Activated naive CD8-positive, alpha-beta T cell treated with anti-CD3 and anti-CD28 coated beads, Interleukin-2, amount 50 U/mL, for 24 hours (primary cell): ENCODE measurements around the gene MME.
"Not testable (repeated sequence)": the region's sequence is repeated elsewhere in the genome, so short reads cannot be mapped to it uniquely, and the experiment has no call there.

Source experiments
- ATAC-seq: fragments of 150-1000 bp; cut with Tn5 transposase; one replicate; pipeline ENCODE4 v1.10.0; 2021
- DNase-seq: peaks from one replicate; pipeline ENCODE4 v3.0.0; 2021
- H3K27ac Mint-ChIP-seq: one replicate; pipeline ENCODE4 v1.8.0; 2021; ENCODE audit warnings: mild to moderate bottlenecking, mixed read lengths
- H3K27me3 Mint-ChIP-seq: one replicate; pipeline ENCODE4 v1.8.0; 2021; ENCODE audit warnings: mixed read lengths
- H3K36me3 Mint-ChIP-seq: one replicate; pipeline ENCODE4 v1.8.0; 2021; ENCODE audit warnings: low read depth, mixed read lengths
- H3K4me1 Mint-ChIP-seq: one replicate; pipeline ENCODE4 v1.8.0; 2021; ENCODE audit warnings: mixed read lengths
- H3K4me3 Mint-ChIP-seq: one replicate; pipeline ENCODE4 v1.8.0; 2021; ENCODE audit warnings: mild to moderate bottlenecking, moderate library complexity, mixed read lengths
- H3K9me3 Mint-ChIP-seq: one replicate; pipeline ENCODE4 v1.8.0; 2021; ENCODE audit warnings: mixed read lengths

Gene MME

GRCh38 chr3:155210736-155211135 lies 130.6 kb downstream of the MME start:
- DNase-seq (no peak), ATAC-seq (no peak)
- Mint-ChIP-seq H3K4me3 (no peak overlapping the region), H3K36me3 (no peaks in the 10 kb centered on the region), H3K4me1 (no peaks in the 10 kb centered on the region), H3K27ac (no peak overlapping the region), H3K27me3 (no peaks in the 10 kb centered on the region), H3K9me3 (no peaks in the 10 kb centered on the region)

DNA sequence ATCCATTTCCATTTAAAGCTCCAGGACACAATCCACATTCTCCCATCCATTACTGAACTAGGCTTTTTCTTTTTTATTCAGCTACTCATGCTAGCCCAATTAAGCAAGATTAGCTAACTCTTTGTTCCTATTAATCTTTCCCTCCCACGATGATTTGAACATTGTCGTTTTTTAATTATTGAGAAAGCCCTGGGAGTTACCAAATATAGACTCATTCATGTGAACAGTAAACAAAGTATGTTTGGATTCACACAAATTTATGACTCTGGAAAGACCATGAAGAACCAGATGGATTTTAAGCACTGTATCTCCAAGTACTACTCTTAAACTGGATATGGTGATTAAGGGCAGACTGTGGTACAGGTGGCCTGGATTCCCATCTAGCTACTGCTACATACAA lies 131.1 kb downstream of the MME start:
- H3K4me3 Mint-ChIP-seq = no peak overlapping the region
- peaks cover 4% of the 10 kb centered on the region for H3K9me3 Mint-ChIP-seq
- no peaks in the 10 kb centered on the region for H3K36me3 Mint-ChIP-seq
- H3K27ac Mint-ChIP-seq = no peak overlapping the region
- no peaks in the 10 kb centered on the region for H3K4me1 Mint-ChIP-seq
- no peak for DNase-seq
- ATAC-seq = no peak
- no peaks in the 10 kb centered on the region for H3K27me3 Mint-ChIP-seq

- no peak for ATAC-seq
- Mint-ChIP-seq H3K4me3 (no peak overlapping the region), H3K27ac (no peak overlapping the region), H3K9me3 (peaks cover 5% of the 10 kb centered on the region), H3K27me3 (no peaks in the 10 kb centered on the region), H3K36me3 (no peaks in the 10 kb centered on the region), H3K4me1 (no peaks in the 10 kb centered on the region)
- DNase-seq = no peak
Measured at GRCh38 chr3:155211940-155212339, 131.8 kb downstream of the MME start.

GRCh38 chr3:155216007-155216406 lies 135.9 kb downstream of the MME start:
- not testable (repeated sequence) for DNase-seq, H3K9me3 Mint-ChIP-seq, H3K27ac Mint-ChIP-seq, H3K4me1 Mint-ChIP-seq, H3K4me3 Mint-ChIP-seq, H3K36me3 Mint-ChIP-seq, ATAC-seq, H3K27me3 Mint-ChIP-seq

- Mint-ChIP-seq H3K9me3 (peaks cover 8% of the 10 kb centered on the region), H3K27ac (no peak overlapping the region), H3K36me3 (no peaks in the 10 kb centered on the region), H3K4me3 (no peak overlapping the region), H3K27me3 (no peaks in the 10 kb centered on the region), H3K4me1 (no peaks in the 10 kb centered on the region)
- no peak for DNase-seq
- no peak for ATAC-seq
Measured at GRCh38 chr3:155217591-155217990, 137.5 kb downstream of the MME start.

- DNase-seq = no peak
- Mint-ChIP-seq H3K27ac (no peak overlapping the region), H3K4me1 (no peaks in the 10 kb centered on the region), H3K27me3 (no peaks in the 10 kb centered on the region), H3K4me3 (no peak overlapping the region), H3K36me3 (no peaks in the 10 kb centered on the region), H3K9me3 (peaks cover 8% of the 10 kb centered on the region)
- ATAC-seq = no peak
Measured at GRCh38 chr3:155218462-155218861, 138.3 kb downstream of the MME start.

- Mint-ChIP-seq H3K9me3 (peaks cover 8% of the 10 kb centered on the region), H3K27ac (no peak overlapping the region), H3K4me3 (no peak overlapping the region), H3K27me3 (no peaks in the 10 kb centered on the region), H3K36me3 (no peaks in the 10 kb centered on the region), H3K4me1 (no peaks in the 10 kb centered on the region)
- ATAC-seq (no peak), DNase-seq (no peak)
Measured at GRCh38 chr3:155219106-155219505, 139.0 kb downstream of the MME start.

GRCh38 chr3:155225417-155225816 lies 145.3 kb downstream of the MME start:
- no peak overlapping the region for H3K4me3 Mint-ChIP-seq
- H3K4me1 Mint-ChIP-seq = no peaks in the 10 kb centered on the region
- ATAC-seq = no peak
- no peaks in the 10 kb centered on the region for H3K36me3 Mint-ChIP-seq
- H3K27me3 Mint-ChIP-seq = no peaks in the 10 kb centered on the region
- no peak for DNase-seq
- no peak overlapping the region for H3K27ac Mint-ChIP-seq
- H3K9me3 Mint-ChIP-seq = no peaks in the 10 kb centered on the region

DNA sequence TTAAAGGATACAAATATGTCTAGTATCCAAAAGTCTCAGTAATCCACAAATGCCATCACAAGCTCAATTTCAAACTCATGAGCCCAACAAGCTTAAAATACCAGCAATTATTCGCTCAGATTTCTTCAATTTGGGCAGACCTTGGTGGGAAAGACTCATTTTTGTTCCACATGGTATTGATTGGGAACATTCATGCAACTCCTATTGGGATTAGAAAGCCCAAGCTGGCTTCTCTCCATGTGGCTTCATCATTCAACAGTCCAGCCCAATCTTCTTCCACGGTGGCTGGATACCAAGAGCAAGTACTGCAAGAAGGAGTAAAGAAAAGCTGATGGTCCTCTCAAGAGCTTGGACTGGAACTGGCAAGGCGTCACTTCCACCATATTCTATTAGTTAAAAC lies 147.0 kb downstream of the MME start:
- Mint-ChIP-seq H3K4me3 (no peak overlapping the region), H3K9me3 (no peaks in the 10 kb centered on the region), H3K4me1 (no peaks in the 10 kb centered on the region), H3K27me3 (no peaks in the 10 kb centered on the region), H3K36me3 (no peaks in the 10 kb centered on the region), H3K27ac (no peak overlapping the region)
- no peak for DNase-seq
- no peak for ATAC-seq

- DNase-seq = no peak
Measured at GRCh38 chr3:155228676-155229075, 148.6 kb downstream of the MME start.

DNA sequence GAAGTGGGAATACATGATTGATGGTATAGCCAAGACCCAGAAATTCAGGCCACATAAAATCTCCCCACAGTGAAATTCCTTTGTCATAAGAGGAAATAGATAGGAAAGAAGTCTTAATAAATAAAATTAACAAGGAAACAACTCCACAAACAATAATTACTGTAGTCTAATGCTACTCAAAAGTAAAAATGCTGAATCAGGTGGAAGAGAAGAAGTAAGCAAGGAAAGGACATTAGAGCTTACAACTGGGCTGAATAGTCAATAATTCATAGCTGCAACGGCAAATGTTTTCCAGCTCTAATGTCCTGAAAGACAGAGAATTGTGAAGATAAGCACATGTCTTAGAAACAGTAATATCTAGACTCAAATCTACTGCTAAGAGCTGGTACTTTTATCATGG lies 149.0 kb downstream of the MME start:
- Mint-ChIP-seq H3K4me1 (no peaks in the 10 kb centered on the region), H3K27ac (no peak overlapping the region), H3K27me3 (no peaks in the 10 kb centered on the region), H3K9me3 (no peaks in the 10 kb centered on the region), H3K36me3 (no peaks in the 10 kb centered on the region), H3K4me3 (no peak overlapping the region)
- DNase-seq (no peak), ATAC-seq (no peak)

More at GRCh38 chr3:155228676-155229075, 148.6 kb downstream of the MME start:
- H3K4me1 Mint-ChIP-seq = no peaks in the 10 kb centered on the region
- no peak for ATAC-seq
- no peaks in the 10 kb centered on the region for H3K27me3 Mint-ChIP-seq
- no peak overlapping the region for H3K27ac Mint-ChIP-seq
- H3K36me3 Mint-ChIP-seq = no peaks in the 10 kb centered on the region
- H3K9me3 Mint-ChIP-seq = no peaks in the 10 kb centered on the region
- H3K4me3 Mint-ChIP-seq = no peak overlapping the region

GRCh38 chr3:155230382-155230781 lies 150.3 kb downstream of the MME start:
- H3K4me3 Mint-ChIP-seq = no peak overlapping the region
- DNase-seq = no peak

GRCh38 chr3:155231792-155232191 lies 151.7 kb downstream of the MME start:
- DNase-seq (no peak), ATAC-seq (no peak)
- no peaks in the 10 kb centered on the region for H3K36me3 Mint-ChIP-seq
- H3K27ac Mint-ChIP-seq = no peak overlapping the region
- no peaks in the 10 kb centered on the region for H3K4me1 Mint-ChIP-seq
- H3K9me3 Mint-ChIP-seq = no peaks in the 10 kb centered on the region
- no peak overlapping the region for H3K4me3 Mint-ChIP-seq
- H3K27me3 Mint-ChIP-seq = no peaks in the 10 kb centered on the region

More at GRCh38 chr3:155230382-155230781, 150.3 kb downstream of the MME start:
- no peak overlapping the region for H3K27ac Mint-ChIP-seq
- no peaks in the 10 kb centered on the region for H3K9me3 Mint-ChIP-seq
- no peaks in the 10 kb centered on the region for H3K36me3 Mint-ChIP-seq
- H3K4me1 Mint-ChIP-seq = no peaks in the 10 kb centered on the region
- no peaks in the 10 kb centered on the region for H3K27me3 Mint-ChIP-seq
- no peak for ATAC-seq

DNA sequence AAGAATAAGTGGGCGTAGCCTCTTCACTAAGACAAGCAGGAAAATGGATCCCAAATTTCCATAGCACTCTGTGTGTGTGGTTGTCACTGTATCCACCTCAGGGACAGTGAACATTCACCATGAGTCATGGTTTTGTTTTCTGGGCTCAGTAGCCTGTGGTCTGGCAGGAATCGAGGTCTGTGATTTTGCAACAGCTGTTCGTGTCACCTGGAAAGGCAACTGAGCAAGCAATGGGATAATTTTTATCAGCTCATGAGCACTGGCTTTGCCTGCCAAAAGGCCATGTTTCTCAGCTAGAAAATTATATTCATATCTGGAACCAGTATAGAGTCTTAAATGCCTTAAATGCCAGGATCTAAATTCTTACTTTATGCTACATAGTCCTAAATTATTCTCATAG lies 152.5 kb downstream of the MME start:
- Mint-ChIP-seq H3K27me3 (no peaks in the 10 kb centered on the region), H3K4me1 (no peaks in the 10 kb centered on the region), H3K27ac (no peak overlapping the region), H3K4me3 (no peak overlapping the region), H3K36me3 (no peaks in the 10 kb centered on the region), H3K9me3 (no peaks in the 10 kb centered on the region)
- no peak for ATAC-seq
- no peak for DNase-seq

DNA sequence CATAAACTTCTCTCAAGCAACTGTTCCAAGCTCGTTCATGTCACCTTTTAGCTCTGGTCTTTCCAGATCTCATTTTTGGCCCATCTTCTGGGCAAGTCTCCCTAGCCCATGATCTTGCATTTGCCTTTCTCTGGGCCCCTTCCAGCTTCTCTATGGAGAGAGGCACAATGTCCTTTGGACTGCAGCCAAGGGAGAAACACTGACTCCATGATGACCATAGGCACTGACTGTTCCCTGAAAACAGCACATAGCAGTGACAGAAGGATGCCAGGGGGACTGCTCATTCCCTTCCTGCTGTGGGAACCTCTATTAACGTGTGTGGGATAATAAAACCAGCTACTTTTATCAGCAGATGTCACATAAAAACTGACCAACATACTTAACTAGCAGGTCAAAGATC lies 153.1 kb downstream of the MME start:
- Mint-ChIP-seq H3K27me3 (no peaks in the 10 kb centered on the region), H3K4me3 (no peak overlapping the region), H3K27ac (no peak overlapping the region), H3K9me3 (no peaks in the 10 kb centered on the region), H3K4me1 (no peaks in the 10 kb centered on the region), H3K36me3 (no peaks in the 10 kb centered on the region)
- ATAC-seq (no peak), DNase-seq (no peak)
